Islet of Langerhans (tissue), 1 donor: Measurements from ENCODE around the gene SSBP2.
A peak's percentile ranks its signal among the peaks of the same experiment; 100 is the strongest.
"Not testable (repeated sequence)": the region's sequence is repeated elsewhere in the genome, so short reads cannot be mapped to it uniquely, and the experiment has no call there.

ENCODE experiments used
- FAIRE-seq: peaks from one replicate; lab custom pipeline; 2011; peaks lifted over from hg19 to GRCh38; lab: Jason Lieb, UNC

The SSBP2 gene

GRCh38 chr5:81425569-81425968 lies 325.3 kb downstream of the SSBP2 start:
- FAIRE-seq = peak; percentile 99

DNA sequence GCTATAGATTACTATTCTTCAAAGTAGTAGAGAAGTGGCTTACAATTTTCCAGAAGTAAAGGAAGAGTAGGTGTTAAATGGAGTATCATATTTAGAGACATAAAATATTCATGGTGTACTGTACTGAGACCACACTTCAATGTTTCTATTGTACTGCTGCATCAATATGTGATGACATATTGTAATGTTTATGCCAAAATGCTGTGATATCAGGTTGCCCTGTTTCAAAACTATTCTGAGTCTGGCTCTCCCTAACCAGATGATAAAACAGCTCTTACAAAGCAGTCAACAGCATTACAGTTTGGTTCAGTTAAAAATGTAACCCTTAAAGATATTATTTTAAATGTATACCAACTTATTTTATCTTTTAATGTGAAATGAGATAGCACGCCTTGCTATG lies 326.2 kb downstream of the SSBP2 start:
- FAIRE-seq = no peak

DNA sequence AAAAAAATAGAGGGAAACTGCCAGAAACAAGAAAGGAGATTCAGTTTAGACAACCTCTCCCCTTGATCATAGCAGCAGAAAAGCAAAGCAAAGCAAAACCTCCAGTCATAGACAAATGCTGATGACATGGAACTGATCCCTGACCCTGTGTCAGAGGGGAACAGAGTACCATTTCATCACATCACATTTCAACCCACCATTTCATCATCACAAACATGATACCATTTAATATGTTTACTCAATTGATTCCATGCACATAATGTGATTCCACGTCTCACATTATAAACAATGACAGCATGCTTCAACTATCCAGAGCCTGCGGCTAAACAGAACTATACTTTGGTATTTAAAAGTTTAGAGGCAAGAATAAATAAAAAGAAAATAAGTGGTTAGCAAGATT lies 328.2 kb downstream of the SSBP2 start:
- FAIRE-seq = no peak

GRCh38 chr5:81420039-81420667 lies 330.7 kb downstream of the SSBP2 start:
- FAIRE-seq = peak; percentile 38

- no peak for FAIRE-seq
These were observed 332.3 kb downstream of the SSBP2 start for GRCh38 chr5:81418606-81419005.

GRCh38 chr5:81417052-81417451 lies 333.8 kb downstream of the SSBP2 start:
- FAIRE-seq = no peak

DNA sequence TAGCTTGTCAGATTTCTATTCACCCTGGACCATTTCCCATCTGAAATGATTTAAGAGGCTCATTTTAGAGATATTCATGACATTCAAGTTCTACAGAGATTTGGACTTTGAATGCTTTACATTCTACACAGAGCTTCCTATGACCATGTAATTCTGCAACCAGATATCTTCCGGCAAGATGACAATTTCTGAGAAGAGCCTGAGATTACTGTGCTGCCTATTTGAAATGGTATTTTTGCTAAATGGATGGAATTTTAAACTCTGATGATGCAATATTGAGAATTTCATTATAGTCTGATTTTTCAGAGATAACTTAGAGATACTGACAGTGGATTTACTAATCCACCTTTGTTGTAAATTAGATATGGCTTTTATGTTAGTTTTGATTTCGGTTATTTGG lies 341.0 kb downstream of the SSBP2 start:
- no peak for FAIRE-seq

DNA sequence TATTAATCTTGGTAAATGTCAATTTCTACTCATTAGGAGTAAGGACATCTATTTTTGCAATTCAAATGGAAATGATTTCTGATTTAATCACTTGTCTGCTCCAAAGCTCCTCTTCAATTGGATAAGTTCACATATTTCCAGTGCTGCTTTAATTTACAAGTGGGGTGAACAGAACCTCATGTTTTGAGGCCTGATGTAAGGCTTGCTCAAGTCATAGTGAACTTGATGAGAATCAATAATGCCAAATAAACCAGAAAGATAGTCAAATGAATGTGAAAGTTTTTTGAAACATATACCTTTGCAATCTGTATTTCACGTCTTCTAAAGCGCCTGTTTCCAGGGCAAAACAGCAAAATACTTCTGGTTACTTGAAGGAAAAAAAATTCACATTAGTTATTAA lies 341.5 kb downstream of the SSBP2 start:
- no peak for FAIRE-seq

- no peak for FAIRE-seq
These were observed 342.4 kb downstream of the SSBP2 start for GRCh38 chr5:81408496-81408895.

- not testable (repeated sequence) for FAIRE-seq
These were observed 343.1 kb downstream of the SSBP2 start for GRCh38 chr5:81407811-81408210.

- FAIRE-seq = no peak
These were observed 345.6 kb downstream of the SSBP2 start for GRCh38 chr5:81405126-81405891.

GRCh38 chr5:81402192-81402930 lies 348.5 kb downstream of the SSBP2 start:
- no peak for FAIRE-seq

DNA sequence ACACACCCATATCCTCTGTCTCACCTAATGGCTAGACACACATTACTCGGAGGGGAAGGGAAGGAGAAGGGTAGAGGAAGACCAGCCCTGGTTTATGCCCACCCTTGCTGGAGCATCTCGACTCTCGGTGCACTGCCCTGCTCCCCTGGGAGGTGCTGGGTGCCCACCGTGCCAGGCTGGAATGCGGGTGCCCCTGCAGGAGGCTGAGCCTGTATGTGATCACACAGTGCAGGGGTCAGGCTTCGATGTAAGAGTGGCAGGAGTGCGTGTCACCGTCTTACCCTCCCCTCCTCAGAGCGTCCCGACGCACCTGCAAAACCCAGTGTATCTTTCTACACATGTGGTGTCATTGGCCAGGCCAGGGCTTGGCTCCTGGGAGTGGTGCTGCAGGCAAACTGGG lies 349.6 kb downstream of the SSBP2 start:
- no peak for FAIRE-seq

DNA sequence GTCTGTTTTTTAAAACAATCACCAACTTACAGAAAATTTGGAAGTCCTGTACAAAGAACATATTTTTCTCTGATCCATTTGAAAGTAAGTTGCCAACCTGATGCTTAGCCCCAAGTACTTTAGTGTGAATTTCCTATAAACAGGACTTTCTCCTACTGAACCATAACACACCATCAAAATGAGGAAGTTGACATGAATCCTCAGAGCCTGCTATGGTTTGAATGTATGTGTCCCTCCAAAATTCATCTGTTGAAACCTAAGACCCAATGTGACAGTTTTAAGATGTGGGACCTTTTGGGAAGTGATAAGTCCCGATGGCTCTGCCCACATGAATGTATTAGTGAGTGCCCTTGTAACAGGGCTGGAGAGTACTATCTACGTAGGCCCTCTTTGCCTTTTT lies 350.5 kb downstream of the SSBP2 start:
- no peak for FAIRE-seq

DNA sequence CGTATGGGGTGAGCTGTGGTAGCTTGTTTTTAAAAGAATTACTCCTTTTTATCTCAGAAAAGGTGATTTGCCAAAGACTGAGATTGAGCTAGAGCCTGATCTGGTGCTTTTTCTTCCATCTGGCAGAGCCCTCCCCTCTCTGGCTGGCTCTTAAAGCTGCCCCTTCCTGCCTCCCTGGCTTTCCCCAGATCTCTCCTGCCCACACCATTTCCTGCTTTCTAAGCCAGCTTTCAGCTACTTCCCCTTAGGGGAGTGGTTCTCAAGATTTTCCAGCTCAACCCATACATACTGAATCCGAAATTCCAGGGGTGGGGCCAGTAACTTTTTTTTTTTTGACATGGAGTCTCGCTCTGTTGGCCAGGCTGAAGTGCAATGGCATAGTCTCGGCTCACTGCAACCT lies 352.2 kb downstream of the SSBP2 start:
- no peak for FAIRE-seq

DNA sequence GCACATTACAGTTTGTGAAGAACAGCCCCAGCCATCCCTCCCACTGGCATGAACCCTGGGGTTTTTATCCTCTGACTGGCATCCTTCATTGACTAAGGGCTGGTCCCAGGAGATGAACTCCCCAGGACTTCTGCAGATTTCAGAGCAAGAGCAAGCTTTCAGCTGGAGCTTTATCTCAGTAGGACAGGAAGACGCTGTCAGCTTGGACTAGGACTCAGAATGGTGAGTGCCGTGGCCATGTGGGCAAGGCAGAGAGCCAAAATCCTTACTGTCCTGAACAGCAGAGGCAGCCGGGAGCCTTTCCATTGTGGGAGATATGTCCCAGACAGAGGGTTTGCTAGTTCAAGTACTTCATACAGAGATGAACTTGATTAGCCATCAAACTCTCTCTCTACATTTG lies 353.7 kb downstream of the SSBP2 start:
- FAIRE-seq = no peak

- no peak for FAIRE-seq
These were observed 355.6 kb downstream of the SSBP2 start for GRCh38 chr5:81395262-81395661.

GRCh38 chr5:81393783-81394718 lies 356.8 kb downstream of the SSBP2 start, which contains the start of gene ACOT12:
Gene ACOT12, minus strand, starts transcription at chr5:81394134. Its CDS starts 20 bp downstream, at chr5:81394114.
- no peak for FAIRE-seq

DNA sequence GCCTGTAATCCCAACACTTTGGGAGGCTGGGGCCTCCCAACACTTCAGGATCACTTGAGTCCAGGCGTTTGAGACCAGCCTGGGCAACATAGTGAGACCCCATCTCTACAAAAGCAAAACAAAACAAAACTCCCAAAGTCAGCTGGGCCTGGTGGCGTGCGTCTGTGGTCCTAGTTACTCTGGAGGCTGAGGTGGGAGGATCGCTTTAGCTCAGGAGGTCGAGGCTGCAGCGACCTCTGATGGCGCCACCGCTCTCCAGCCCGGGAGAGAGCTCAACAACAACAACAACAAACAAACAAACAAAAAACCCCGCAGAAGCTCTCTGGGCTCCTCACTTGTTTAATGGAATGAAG lies 357.5 kb downstream of the SSBP2 start:
- no peak for FAIRE-seq

DNA sequence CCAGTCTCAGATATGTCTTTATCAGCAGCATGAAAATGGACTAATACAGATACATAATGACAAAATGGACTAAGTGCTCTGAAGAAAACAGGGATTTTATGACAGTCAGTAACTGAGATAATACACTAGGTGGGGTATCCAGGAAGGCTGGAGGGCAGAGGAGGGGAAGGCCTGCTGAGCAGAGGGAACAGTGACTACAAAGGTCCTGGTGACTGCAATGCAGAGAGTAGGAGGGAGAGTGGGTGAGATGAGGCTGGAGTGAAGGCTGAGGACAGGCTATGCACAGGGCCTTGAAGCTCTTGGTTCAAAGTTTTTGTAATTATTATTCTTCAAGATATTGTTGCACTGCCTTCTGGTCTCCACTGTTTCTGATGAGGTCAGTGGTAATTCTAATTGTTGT lies 361.9 kb downstream of the SSBP2 start:
- FAIRE-seq = no peak

GRCh38 chr5:81388169-81388568 lies 362.7 kb downstream of the SSBP2 start:
- no peak for FAIRE-seq

- no peak for FAIRE-seq
These were observed 367.0 kb downstream of the SSBP2 start for GRCh38 chr5:81383867-81384266.
